ENCODE results near the gene UBE3C.

UBE3C gene

DNA sequence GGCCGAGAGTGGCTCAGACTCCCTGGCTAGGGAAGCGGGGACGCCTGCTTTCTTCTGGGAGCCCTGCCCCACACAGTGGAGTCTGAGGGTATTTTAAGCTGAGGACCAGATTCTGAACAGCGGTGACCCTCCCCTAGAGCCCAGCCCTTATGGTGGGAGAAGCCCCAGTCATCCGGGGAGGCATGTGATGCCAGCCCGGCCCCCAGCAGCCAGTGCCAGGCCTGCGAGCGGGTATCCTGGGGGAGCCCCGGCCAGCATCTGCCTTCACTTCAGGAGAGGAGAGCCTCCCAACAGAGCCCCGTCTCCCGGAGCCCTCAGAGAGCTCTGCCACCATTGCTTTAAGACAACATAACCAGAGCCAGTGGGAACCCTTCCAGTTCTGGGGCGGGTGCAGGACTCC lies 156.6 kb downstream of the UBE3C start:
- no peaks in the 10 kb centered on the region for H3K79me2 ChIP-seq
- no peaks in the 10 kb centered on the region for H3K4me1 ChIP-seq
- TF ChIP-seq CTCF (IDR thresholded peaks at IDR 0.05) = no peak
- no peak overlapping the region for H3K9ac ChIP-seq
- H2AFZ ChIP-seq = no peak overlapping the region
- H3K27me3 ChIP-seq (ENCODE audit: control insufficient read depth, insufficient read depth, low read length) = no peaks in the 10 kb centered on the region
- H3K9me3 ChIP-seq (ENCODE audit: control insufficient read depth, low read length) = no peaks in the 10 kb centered on the region
- no peak overlapping the region for H3K4me2 ChIP-seq (ENCODE audit: low read length)
- no peak overlapping the region for H3K27ac ChIP-seq
- H3K36me3 ChIP-seq (ENCODE audit: control insufficient read depth, insufficient read depth, low read length) = no peaks in the 10 kb centered on the region
- H3K4me3 ChIP-seq (ENCODE audit: low read depth, low read length) = no peak overlapping the region

DNA sequence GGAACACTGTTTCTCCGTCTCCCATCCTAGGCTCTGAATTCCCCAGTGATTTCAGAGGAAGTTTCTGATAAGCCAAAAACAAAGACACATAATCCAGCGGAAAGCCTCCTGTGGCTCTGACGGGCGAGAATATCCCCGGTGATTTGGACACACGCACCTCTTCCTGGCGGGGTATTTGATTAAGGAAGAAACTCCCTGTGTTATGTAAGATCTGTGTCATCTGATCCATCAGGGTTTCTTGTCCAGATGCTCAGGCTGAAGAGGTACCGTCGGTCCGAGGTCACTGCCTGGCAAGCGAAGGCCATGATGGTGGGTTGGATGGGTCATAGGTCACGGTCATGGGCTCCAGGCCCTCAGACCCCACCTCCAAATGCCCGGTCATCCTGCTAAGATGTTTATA lies 158.5 kb downstream of the UBE3C start:
- Histone ChIP-seq H3K9ac (no peak overlapping the region), H3K36me3 (ENCODE audit: control insufficient read depth, insufficient read depth, low read length) (no peaks in the 10 kb centered on the region), H3K79me2 (no peaks in the 10 kb centered on the region), H3K27ac (no peak overlapping the region), H3K4me1 (no peaks in the 10 kb centered on the region), H3K4me2 (ENCODE audit: low read length) (no peak overlapping the region), H3K9me3 (ENCODE audit: control insufficient read depth, low read length) (no peaks in the 10 kb centered on the region), H2AFZ (no peak overlapping the region), H3K27me3 (ENCODE audit: control insufficient read depth, insufficient read depth, low read length) (no peaks in the 10 kb centered on the region), H3K4me3 (ENCODE audit: low read depth, low read length) (no peak overlapping the region)
- no peak for TF ChIP-seq CTCF (IDR thresholded peaks at IDR 0.05)

DNA sequence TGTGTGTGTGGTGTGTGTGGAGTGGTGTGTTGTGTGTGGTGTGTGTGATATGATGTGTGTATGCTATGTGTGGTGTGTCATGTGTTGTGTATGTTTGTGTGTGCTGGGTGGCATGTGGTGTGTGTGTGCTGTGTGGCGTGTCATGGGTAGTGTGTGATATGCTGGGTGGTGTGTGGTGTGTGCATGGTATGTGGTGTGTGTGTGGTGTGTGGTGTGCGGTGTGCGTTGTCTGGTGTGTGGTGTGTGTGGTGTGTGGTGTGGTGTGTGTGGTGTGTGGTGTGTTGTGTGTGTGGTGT lies 160.5 kb downstream of the UBE3C start:
- Histone ChIP-seq H3K9me3 (ENCODE audit: control insufficient read depth, low read length) (no peaks in the 10 kb centered on the region), H2AFZ (no peak overlapping the region), H3K36me3 (ENCODE audit: control insufficient read depth, insufficient read depth, low read length) (no peaks in the 10 kb centered on the region), H3K79me2 (no peaks in the 10 kb centered on the region), H3K4me2 (ENCODE audit: low read length) (no peak overlapping the region), H3K27me3 (ENCODE audit: control insufficient read depth, insufficient read depth, low read length) (no peaks in the 10 kb centered on the region), H3K4me1 (no peaks in the 10 kb centered on the region), H3K27ac (no peak overlapping the region), H3K9ac (no peak overlapping the region), H3K4me3 (ENCODE audit: low read depth, low read length) (no peak overlapping the region)
- no peak for TF ChIP-seq CTCF (IDR thresholded peaks at IDR 0.05)

- Histone ChIP-seq H3K79me2 (no peaks in the 10 kb centered on the region), H2AFZ (no peak overlapping the region), H3K9me3 (ENCODE audit: control insufficient read depth, low read length) (no peaks in the 10 kb centered on the region), H3K9ac (no peak overlapping the region), H3K36me3 (ENCODE audit: control insufficient read depth, insufficient read depth, low read length) (no peaks in the 10 kb centered on the region), H3K27me3 (ENCODE audit: control insufficient read depth, insufficient read depth, low read length) (no peaks in the 10 kb centered on the region), H3K4me3 (ENCODE audit: low read depth, low read length) (no peak overlapping the region), H3K4me2 (ENCODE audit: low read length) (no peak overlapping the region), H3K27ac (no peak overlapping the region), H3K4me1 (no peaks in the 10 kb centered on the region)
- TF ChIP-seq CTCF (IDR thresholded peaks at IDR 0.05) = no peak
Observed at GRCh38 chr7:157299613-157300368, 161.1 kb downstream of the UBE3C start.

DNA sequence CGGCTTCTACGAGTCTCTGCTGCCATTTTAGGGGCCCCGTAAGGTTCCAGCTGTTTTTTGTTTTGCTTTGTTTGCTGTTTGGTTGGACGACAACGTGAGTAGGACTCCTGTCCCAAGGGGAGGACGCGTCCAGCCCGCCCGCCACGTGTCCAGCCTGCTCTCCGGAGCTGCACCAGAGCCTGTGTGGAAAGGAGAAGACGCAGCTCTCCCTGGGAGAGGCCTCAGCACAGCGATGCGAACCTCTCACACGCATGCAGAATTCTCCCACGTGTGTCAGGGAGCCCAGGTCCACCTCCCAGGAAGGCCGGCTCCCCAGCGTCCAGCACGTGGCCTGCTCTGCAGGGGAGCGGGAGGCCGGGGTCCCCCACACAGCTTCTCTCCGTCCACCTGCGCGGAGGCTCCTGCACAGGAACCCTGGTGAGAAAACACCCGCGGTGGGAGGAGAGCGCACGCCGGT lies 161.7 kb downstream of the UBE3C start:
- no peak overlapping the region for H3K4me3 ChIP-seq (ENCODE audit: low read depth, low read length)
- H3K4me2 ChIP-seq (ENCODE audit: low read length) = no peak overlapping the region
- H2AFZ ChIP-seq = no peak overlapping the region
- H3K27ac ChIP-seq = no peak overlapping the region
- no peak overlapping the region for H3K9ac ChIP-seq
- TF ChIP-seq CTCF (IDR thresholded peaks at IDR 0.05) = no peak
- H3K36me3 ChIP-seq (ENCODE audit: control insufficient read depth, insufficient read depth, low read length) = no peaks in the 10 kb centered on the region
- H3K4me1 ChIP-seq = no peaks in the 10 kb centered on the region
- no peaks in the 10 kb centered on the region for H3K79me2 ChIP-seq
- no peaks in the 10 kb centered on the region for H3K9me3 ChIP-seq (ENCODE audit: control insufficient read depth, low read length)
- H3K27me3 ChIP-seq (ENCODE audit: control insufficient read depth, insufficient read depth, low read length) = no peaks in the 10 kb centered on the region

Measured in parathyroid adenoma (tissue), 2 donors.